Activated CD4-positive, CD25-positive, alpha-beta regulatory T cell (primary cell): ENCODE measurements around the gene TRIM65.
"Not testable (repeated sequence)": the region's sequence is repeated elsewhere in the genome, so short reads cannot be mapped to it uniquely, and the experiment has no call there.

Source experiments
- DNase-seq, 4 experiments: peaks; one replicate each; lab custom pipeline; 2025; lab: John Stamatoyannopoulos, UW

TRIM65 gene

DNA sequence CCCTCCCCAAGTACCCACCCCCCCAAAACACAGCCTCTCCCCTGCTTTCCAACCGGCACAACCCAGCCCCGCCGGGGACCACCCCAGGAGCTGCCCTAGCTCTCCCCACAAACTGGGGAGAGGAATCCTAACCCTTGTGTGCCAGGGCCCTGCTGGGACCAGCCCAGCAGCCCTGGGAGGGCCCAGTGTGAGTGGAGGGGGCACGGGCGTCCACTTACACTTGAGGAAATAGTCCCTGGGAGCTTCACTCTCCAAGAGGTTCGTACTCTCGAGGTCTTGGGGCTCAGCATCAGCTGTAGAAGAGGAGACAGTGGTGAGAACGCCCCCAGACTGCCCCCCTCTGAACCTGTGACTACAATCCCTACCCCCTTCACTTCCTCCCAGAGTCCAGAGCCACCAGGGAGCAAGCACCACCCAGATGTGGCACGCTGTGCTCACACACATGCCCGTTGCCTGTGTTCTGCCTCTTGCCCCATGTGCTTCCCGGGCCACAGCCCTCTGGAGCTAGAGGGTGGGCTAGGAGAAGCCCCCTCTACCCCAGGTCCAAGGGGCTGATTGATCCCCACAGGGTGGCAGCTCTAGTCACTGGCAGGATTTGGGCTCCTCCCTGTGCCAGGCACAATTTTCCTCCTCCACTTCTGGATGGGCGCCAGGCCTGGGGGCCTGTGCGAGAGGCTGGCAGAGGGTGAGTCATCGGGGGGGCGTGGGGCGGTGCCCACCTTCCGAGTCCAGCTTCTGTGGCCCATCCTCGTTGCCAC lies 21.4 kb downstream of the TRIM65 start:
- no peak for DNase-seq

DNA sequence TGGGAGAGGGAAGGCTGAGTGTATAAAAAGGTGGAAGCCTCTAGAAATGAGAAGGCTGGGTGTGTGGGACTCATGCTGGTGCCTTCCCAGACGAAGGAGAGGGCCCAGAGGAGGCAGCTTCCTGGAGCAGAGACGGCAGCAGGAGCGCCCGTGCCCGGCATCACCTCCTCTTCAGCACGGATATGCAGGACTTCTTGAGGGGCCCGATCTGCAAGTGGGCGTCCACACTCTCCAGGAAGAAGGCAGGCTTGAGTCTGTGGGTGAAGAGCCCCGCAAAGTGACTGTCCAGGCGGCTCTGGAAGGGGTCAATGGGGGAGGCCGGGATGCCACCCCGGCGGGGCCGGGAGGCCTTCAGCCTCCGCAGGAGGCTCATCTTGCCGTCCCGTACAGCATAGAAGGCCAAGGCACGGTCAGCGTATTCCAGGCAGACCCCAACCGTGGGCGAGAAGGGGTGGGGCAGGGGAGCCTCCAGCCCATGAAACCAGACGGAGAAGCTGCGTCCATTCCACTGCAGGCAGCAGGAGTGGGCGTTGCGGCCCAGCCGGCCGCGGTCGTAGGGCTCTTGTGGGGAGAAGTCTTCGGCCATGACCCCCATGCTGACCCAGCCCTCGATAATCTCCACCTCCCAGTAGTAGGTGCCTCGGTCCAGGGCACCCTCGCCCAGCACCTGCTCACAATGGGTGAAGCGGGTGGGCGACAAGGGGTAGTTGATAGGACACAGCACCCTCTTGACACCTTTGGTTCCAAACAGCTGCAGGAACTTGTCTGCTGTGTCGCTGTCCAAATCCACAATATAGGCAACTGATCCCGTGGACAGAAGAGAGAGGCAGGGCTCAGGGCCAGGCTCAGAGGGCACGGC lies 22.2 kb downstream of the TRIM65 start:
- DNase-seq = no peak

DNA sequence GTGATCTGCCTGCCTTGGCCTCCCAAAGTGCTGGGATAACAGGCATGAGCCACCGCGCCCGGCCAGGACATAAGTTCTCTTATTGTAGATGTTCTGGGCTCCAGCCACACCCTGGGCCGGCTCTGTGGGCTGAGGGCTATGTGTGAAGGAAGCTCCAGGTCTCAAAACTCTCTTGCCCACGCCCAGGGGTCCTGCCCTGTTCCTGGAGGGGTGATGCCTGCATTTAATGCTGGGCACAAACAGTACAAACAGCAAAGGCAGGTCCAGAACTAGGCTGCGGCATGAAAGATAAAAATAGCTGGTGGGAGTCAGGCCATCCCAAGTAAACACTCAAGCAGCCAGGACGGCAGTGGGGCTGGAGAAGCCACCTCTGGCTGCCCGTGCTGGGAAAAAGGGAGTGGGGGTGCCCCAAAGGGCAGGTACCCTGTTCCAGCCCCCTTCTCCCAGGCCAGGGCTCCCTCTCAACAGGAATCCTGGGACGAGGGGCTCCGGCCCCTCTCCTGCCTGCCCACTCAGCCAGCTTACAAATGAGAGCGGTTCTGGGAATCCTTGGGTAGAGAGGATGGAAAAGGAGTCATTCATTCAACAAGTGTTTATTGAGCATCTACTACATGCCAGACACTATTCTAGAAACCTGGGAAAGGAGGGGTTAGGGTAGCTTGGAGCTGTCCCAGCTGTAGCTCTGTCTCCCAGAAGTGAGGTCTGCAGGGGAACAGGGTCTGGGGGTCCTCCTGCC lies 23.0 kb downstream of the TRIM65 start:
- no peak for DNase-seq

DNA sequence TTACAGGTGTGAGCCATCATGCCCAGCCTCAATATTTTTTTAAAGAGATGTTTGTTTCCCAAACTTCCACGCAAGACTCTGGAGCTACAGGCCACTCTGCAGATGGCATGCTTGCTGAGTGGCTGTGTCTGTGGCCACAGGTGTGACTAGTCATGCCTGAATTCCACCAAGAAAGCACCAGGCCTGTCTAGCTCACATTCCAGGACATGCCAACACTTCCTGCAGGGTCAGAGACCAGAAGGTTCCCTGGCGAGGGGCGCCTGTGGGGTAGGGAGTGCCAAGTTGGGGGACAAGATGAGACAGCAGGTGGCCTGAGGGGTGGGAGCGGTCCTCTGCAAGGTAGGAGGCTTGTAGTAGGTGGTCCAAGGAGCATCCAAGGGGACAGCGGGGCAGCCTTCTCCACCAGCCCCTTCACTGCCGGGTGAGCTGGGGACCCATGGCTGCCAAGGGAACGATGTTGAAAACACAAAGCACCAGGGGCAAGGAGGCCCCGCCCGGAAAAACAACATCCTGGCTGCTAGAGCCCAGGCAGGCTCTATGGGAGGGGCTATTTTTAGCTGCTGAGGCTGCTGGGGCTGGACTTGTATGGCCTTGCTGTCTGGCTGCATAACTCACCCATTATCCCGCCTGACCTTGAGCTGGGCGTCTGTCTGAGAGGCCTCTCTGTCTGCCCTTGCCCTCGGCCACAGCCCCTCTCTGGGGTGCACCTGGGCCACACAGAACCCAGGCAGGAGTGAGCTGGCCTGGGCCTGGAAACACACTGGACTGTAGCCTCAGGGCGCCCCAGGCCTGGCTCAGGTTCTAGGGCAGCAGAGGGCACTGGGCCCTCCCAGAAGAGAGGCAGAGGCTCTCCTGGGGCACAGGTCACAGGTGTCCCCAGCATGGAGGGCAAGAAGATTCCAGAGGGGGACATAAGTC lies 24.1 kb downstream of the TRIM65 start:
- DNase-seq = peak in 2 of 4 experiments; percentile 37 to 44

DNA sequence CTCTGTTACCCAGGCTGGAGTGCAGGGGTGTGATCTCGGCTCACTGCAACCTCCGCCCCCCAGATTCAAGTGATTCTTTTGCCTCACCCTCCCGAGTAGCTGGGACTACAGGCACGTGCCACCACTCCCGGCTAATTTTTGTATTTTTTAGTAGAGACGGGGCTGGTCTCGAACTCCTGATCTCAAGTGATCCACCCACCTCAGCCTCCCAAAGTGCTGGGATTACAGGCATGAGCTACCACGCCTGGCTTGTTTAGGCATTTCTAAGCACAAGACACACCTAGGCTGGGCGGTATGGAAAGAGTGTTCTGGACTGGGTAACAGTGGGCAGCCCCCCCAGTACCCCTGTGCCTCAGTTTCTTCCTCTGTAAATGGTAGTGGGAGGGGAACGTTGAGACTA lies 26.5 kb downstream of the TRIM65 start:
- DNase-seq = not testable (repeated sequence)

DNA sequence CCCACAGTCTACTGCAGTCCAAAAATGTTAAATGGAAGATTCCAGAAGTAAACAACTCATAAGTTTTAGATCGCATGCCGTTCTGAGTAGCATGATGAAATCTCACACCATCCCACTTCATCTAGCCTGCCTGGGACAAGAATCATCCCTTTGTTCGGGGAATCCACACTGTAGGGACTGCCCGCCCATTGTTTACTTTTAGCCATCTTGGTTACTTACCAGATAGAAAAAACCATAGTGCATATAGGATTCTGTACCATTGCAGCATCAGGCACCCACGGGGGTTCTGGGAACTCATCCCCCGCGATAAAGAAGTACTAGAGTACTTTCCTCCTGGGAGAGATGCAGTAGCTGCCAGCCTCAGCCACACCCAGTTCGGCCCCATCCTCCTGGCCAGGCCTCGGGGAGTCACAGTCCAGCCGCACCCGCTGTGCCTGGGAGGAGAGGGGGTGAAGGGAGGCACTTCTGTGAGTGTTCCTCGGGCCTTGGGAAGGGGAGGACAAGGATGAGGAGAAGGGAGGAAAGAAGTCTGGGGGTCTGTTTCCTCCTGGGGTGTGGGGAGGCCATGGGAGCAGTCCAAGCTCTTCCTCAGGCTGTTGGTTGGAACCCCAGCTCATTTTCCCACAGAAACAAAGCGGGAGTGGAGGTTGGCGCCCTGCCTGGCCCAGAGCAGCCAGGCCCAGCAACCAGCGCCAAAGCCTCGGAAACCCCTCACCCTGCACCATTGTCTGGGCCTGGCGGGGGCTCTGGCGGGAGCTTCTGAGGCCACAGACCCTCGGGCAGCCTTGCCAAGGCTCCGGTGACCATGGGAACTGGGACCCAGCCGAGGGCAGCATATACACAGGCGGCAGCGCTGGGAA lies 27.2 kb downstream of the TRIM65 start:
- no peak for DNase-seq

DNA sequence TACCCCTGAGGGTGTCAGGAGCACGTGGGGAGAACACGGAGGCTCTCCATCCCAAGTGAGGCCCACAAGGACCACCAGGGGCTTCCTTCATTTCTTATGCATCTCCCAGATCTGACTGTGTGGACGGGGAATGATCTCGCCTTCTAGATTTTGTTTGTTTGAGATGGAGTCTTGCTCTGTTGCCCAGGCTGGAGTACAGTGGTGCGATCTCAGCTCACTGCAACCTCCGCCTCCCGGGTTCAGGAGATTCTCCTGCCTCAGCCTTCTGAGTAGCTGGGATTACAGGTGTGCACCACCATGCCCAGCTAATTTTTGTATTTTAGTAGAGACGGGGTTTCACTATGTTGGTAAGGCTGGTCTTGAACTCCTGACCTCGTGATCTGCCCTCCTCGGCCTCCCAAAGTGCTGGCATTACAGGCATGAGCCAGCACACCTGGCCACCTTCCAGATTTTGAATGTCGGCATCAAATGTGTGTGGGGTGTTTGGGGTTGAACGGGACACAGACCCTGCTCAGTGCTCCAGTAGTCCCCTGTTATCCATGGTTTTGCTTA lies 27.9 kb downstream of the TRIM65 start:
- not testable (repeated sequence) for DNase-seq

DNA sequence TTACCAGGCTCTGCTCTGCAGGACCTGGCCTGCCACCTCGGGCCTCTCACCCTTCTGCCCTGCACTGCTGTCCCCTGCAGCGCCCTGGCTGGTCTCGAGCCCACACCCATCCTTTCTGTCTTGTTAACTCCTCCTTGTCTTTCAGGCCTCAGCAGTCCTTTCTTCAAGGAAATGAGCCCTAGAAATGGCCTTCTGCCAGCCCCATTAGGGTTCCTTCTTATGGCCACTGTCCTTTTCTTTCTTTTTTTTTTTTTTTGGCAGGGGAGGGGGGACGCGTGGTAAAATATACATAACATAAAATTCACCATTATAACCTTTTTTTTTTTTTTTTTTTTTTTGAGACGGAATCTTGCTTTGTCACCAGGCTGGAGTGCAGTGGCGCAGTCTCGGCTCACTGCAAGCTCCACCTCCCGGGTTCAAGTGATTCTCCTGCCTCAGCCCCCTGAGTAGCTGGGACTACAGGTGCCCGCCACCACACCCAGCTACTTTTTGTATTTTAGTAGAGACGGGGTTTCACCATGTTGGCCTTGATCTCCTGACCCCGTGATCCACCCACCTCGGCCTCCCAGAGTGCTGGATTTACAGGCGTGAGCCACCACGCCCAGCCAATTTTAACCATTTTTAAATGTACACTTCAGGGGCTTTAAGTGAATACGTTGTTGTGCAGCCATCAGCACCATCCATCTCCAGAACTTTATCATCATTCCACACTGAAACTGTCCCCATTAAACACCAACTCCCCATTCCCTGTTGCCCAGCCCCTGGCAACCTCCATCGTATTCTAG lies 31.2 kb downstream of the TRIM65 start:
- DNase-seq = not testable (repeated sequence)

DNA sequence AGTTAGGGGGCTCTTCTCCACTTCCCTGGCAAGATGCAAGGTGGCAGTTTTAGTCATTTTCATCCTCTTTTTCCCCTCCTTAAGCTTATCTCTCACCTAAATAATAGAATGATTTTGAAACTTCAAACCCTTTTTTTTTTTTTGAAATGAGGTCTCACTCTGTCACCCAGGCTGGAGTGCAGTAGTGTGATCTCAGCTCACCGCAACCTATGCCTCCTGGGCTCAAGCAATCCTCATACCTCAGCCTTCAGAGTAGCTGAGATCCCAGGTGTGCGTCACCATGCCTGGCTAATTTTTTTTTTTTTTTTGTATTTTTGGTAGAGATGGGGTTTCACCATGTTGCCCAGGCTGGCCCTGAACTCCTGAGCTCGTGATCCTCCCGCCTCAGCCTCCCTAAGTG lies 31.9 kb downstream of the TRIM65 start:
- DNase-seq = not testable (repeated sequence)

DNA sequence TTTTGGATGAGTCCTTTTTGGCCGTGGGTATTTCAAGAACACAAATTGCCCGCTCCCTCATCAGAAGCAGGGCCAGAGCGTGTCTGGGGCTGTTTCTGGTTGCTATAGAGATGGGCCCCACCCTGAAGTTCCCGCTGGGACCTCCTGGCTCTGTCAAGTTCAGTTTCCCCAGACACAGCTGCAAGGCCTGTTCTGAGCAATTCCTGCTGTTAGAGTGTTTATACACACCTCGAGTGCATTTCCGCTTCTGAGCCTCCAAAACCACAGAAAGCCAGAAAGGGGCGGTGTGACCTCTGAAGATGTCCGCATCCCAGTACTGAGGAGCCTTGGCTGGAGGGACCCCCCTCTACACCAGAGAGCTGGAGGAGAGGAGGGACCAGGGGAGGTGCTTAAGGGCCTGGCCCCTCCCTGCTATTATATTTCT lies 32.3 kb downstream of the TRIM65 start:
- no peak for DNase-seq

DNA sequence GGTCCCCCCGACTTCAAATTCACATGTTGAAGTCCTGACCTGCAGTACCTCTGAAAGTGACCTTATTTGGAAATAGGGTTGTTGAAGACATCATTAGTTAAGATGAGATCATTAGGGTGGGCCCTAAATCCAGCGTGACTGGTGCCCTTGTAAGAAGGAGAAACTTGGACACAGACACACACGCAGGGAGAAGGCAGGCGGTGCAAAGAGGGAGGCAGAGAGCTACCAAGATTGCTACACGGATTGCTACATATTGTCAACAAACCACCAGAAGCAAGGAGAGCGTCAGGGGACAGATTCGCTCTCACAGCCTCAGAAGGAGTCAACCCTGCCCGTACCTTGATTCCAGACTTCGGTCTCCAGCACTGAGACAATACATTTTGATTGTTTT lies 34.8 kb downstream of the TRIM65 start:
- no peak for DNase-seq

DNA sequence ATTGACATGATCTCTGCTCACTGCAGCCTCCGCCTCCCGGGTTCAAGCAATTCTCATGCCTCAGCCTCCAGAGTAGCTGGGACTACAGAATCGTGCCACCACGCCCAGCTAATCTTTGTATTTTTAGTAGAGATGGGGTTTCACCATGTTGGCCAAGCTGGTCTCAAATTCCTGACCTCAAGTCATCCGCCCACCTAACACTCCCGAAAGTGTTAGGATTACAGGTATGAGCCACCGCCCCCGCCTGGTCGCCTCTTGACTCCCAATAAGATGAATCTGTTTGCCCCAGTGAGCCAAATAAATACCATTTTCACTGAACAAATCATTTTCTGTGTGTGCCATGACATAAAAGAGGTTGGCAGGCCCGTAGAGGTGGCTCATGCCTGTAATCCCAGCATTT lies 37.4 kb downstream of the TRIM65 start:
- not testable (repeated sequence) for DNase-seq

DNA sequence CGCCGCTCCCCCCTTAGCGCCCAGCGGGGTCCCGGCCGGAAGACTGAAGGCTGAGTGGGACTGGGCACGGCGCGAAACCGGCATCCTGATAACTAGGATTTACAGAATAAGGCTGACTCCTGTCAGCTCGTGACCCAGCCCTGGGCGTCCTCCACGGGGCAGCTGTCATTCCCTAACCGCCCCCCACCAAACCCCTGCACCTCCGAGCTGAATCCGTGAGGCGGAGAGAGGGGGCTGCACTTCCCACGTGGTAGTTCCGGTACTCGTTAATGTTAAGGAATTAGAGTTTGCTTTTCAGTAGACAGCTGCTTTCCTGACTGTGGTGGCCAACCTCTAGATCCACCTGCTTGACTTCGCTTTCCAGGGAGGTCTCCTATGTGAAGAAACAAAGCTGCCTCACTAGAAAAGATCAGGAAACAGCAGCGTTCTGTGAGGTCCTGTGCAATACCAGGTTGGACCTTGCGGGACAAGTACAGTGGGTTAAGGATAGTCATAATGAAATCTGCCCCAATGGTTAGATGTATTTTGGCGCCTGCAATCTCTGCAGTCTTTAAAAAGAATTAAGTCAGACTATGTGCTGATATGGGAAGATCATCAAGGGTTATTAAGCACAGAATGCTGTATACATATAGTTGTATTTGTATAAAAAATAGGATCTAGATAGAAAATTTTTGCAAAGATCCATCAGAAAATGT lies 40.5 kb downstream of the TRIM65 start:
- peak in 1 of 4 experiments; percentile 34 for DNase-seq

DNA sequence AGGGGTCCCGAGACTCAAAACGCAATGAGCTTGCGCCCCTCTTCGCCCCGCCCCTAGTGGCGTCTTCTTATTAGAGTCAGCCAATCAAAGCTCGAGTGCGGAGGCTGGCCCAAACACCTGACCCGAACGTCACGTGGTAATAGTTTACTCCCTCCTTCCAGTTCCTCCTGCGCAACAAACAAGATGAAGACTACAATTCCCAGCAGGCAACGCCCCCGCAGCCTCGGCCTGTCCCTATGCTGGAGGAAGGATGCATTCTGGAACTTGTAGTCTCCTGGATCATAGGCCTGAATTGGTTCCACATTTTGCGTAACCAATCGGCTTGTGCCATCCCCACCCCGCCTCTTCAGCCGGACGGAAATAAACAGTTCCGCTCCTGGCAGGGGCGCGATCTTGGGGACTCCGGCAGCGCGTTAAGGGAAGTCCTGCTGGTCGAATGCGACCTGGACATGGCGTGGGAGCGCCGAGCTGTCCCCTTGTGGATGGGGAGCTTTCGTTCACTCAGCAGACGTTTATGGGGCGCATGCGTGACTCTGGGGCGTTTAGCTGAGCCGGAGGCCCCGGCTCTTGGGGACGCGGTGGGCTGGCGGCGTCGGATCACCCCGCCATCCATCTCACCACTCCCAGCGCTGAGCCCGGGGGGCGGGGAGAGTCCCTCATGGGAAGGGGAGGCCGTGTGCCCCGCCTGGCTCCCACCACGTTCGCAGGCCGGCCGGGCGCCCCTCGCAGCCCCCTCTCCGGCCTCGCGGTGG lies 41.3 kb downstream of the TRIM65 start, which contains the start of gene WBP2:
Gene WBP2 (minus strand): TSS at position 26 of the 752 bp plus-strand sequence. CDS start 38 bp downstream, outside the sequence.
- DNase-seq = peak; percentile 79 to 94 (median 92)

DNA sequence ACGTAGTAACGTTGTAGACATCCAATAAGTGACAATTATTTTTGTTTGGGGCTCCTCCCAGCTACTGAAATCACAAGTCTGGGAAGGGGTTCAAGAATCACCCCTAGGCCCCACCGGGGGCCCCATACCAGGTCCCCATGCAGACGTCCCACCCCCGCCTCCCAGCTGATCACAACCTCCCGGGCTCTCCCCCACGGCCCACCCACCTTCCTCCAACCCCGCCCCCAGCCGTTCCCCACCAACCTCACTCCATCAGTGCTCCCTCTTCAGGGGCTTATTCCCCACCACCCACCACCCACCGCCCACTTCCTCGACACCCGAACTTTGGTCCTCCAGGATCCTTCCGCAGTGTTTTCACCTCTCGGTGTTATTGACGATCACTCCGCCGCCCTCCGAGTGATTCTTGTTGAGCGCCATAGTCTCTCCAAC lies 41.9 kb downstream of the TRIM65 start:
- DNase-seq = peak in 1 of 4 experiments; percentile 56

DNA sequence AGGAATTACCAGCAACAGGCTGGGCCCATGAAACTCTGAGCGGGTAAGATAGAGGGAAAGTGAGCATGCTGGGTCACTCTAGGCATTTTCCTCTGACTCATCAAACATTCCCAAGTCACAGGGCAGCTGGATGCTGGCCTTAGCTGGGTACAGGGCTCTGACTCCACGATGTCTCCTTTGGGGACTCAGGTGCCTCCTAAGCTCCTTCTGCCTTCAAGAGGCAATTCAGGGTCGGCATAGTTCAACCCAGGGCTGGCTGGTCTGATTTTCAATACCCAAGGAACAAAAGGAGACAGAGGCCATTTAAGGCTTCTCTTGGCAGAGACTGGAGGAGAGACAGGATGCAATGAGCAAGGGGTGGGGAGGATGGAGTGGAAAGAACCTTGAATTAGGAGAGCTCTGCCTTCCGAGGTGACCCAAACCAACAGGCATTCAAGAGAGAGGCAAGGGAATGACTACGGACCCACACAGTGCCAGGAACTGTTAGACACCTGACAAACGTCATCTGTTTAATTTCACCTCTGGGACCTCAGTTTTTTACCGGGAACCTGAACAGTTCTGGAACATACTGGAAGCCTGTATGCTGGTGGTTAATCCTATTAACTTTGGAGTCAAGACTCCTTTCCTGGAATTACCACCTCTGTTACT lies 42.5 kb downstream of the TRIM65 start:
- no peak for DNase-seq

DNA sequence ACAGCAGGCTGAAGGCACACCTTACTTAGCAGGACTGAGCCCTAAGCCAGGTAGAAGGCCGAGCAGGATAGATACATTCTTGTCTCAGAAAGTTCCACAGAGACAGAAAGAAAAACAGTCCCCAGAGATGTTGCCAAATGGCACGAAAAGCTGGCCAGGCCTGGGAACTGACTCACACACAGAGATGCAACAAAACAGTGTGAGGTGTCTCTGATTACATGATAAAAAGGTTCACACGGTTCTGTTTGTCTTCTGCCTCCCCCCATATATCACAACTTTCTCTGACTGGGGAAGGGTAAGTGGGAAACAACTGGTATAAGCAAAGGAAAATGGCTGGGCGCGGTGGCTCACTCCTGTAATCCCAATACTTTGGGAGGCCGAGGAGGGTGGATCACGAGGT lies 43.3 kb downstream of the TRIM65 start:
- DNase-seq = no peak
